Neuronal stem cell (in vitro differentiated cells): ENCODE measurements around the gene DMRTB1. TPM values are rescaled to one million over a fixed set of nuclear protein-coding genes. Genes with fewer than 3 reads are reported as not detected.

Source experiments
- DNase-seq: peaks from one replicate; pipeline ENCODE4 v3.0.0-alpha.2; 2013; ENCODE audit warnings: low spot score
- H2AFZ ChIP-seq: one replicate; pipeline ENCODE4 v1.6.1; 2013; ENCODE audit warnings: mild to moderate bottlenecking, low read length, inconsistent platforms
- H2AK5ac ChIP-seq: 2 replicates; pipeline ENCODE4 v1.6.1; 2013; ENCODE audit warnings: low read depth, mild to moderate bottlenecking, inconsistent platforms, low read length, moderate library complexity, mixed read lengths
- H2BK120ac ChIP-seq: 2 replicates; pipeline ENCODE4 v1.6.1; 2013; ENCODE audit warnings: low read depth, mild to moderate bottlenecking, inconsistent platforms, low read length, moderate library complexity, mixed read lengths
- H2BK12ac ChIP-seq: one replicate; pipeline ENCODE4 v1.6.1; 2013; ENCODE audit warnings: low read length, inconsistent platforms
- H2BK15ac ChIP-seq: 2 replicates; pipeline ENCODE4 v1.6.1; 2013; ENCODE audit warnings: mild to moderate bottlenecking, low read length, inconsistent platforms, mixed read lengths
- H2BK5ac ChIP-seq: one replicate; pipeline ENCODE4 v1.6.1; 2013; ENCODE audit warnings: inconsistent platforms, mild to moderate bottlenecking, low read length, moderate library complexity
- H3K14ac ChIP-seq: one replicate; pipeline ENCODE4 v1.6.1; 2013; ENCODE audit warnings: low read length, inconsistent platforms
- H3K18ac ChIP-seq: 2 replicates; pipeline ENCODE4 v1.6.1; 2013; ENCODE audit warnings: low read length, inconsistent platforms
- H3K23ac ChIP-seq: 2 replicates; pipeline ENCODE4 v1.6.1; 2013; ENCODE audit warnings: low read depth, mild to moderate bottlenecking, mixed read lengths, low read length, inconsistent platforms; ENCODE audit not compliant: poor library complexity
- H3K27ac ChIP-seq: replicated peaks from 3 replicates; pipeline ENCODE4 v1.5.1; 2013; ENCODE audit warnings: low read length, inconsistent platforms
- H3K27me3 ChIP-seq, 3 experiments: 2 replicates each; pipeline ENCODE4 v1.6.1; 2013; ENCODE audit warnings: low read length in 3 of 3, mild to moderate bottlenecking in 2 of 3, inconsistent platforms in 1 of 3, low read depth in 1 of 3, mixed read lengths in 1 of 3, moderate library complexity in 1 of 3; ENCODE audit not compliant: control insufficient read depth in 3 of 3, insufficient read depth in 3 of 3
- H3K36me3 ChIP-seq, 2 donors: replicated peaks in 1 of 2; 2 replicates each; pipeline ENCODE4 v1.6.1; 2013; ENCODE audit warnings: low read length in 2 of 2; ENCODE audit not compliant: control insufficient read depth in 2 of 2, insufficient read depth in 2 of 2
- H3K4ac ChIP-seq: 2 replicates; pipeline ENCODE4 v1.6.1; 2013; ENCODE audit warnings: inconsistent platforms, mild to moderate bottlenecking, low read length, moderate library complexity
- H3K4me1 ChIP-seq, 2 donors: 1 replicate in 1 of 2; 2 replicates in 1 of 2; pipeline ENCODE4 v1.6.1; 2013; ENCODE audit warnings: low read length in 2 of 2, low read depth in 1 of 2; ENCODE audit not compliant: control insufficient read depth in 2 of 2, insufficient read depth in 1 of 2
- H3K4me2 ChIP-seq: one replicate; pipeline ENCODE4 v1.6.1; 2013; ENCODE audit warnings: mild to moderate bottlenecking, low read length, inconsistent platforms; ENCODE audit not compliant: insufficient read depth, poor library complexity, severe bottlenecking
- H3K4me3 ChIP-seq, 2 donors: 2 replicates each; pipeline ENCODE4 v1.5.1; 2013; ENCODE audit warnings: low read length in 2 of 2, mild to moderate bottlenecking in 2 of 2, inconsistent platforms in 1 of 2, moderate library complexity in 1 of 2
- H3K79me1 ChIP-seq: one replicate; pipeline ENCODE4 v1.6.1; 2013; ENCODE audit warnings: low read depth, mild to moderate bottlenecking, inconsistent platforms, low read length, moderate library complexity
- H3K9ac ChIP-seq: one replicate; pipeline ENCODE4 v1.6.1; 2013; ENCODE audit warnings: mild to moderate bottlenecking, low read depth, low read length, inconsistent platforms; ENCODE audit not compliant: poor library complexity
- H3K9me3 ChIP-seq, 2 donors: replicated peaks in 1 of 2; 2 replicates each; pipeline versions ENCODE3 to v1.6.1; 2013; ENCODE audit warnings: low read length in 2 of 2, mild to moderate bottlenecking in 2 of 2, inconsistent platforms in 1 of 2, low read depth in 1 of 2, mixed read lengths in 1 of 2, moderate library complexity in 1 of 2; ENCODE audit not compliant: control insufficient read depth in 2 of 2, insufficient read depth in 1 of 2
- H4K8ac ChIP-seq: one replicate; pipeline ENCODE4 v1.6.1; 2013; ENCODE audit warnings: low read depth, mild to moderate bottlenecking, inconsistent platforms, low read length, moderate library complexity
- H4K91ac ChIP-seq: one replicate; pipeline ENCODE4 v1.6.1; 2013; ENCODE audit warnings: low read length, low read depth, mild to moderate bottlenecking, inconsistent platforms; ENCODE audit not compliant: poor library complexity
- WGBS, 2 donors: extraction: QIAGEN DNeasy Blood & Tissue Kit; methylation state at CpG; one replicate each; pipeline ENCODE4 v1.1.7; 2013; ENCODE audit warnings: missing lambda C conversion rate in 2 of 2, mixed read lengths in 1 of 2; ENCODE audit not compliant: insufficient read length in 2 of 2, insufficient replicate concordance in 1 of 2; ENCODE audit errors: extremely low coverage in 2 of 2; 5-methylcytosine and 5-hydroxymethylcytosine counted together
- polyA plus RNA-seq, 2 experiments: library from polyadenylated mRNA; stranded (reverse); fragments of 200-250 nt; gene quantifications; one replicate each; pipeline ENCODE4 v1.2.3, GENCODE V29; 2013

DMRTB1 gene
- polyA plus RNA-seq (2013, experiment 1 of 2), result 0.03 TPM
- not detected for polyA plus RNA-seq (2013, experiment 2 of 2)

GRCh38 chr1:53459321-53460175 is at the start of gene DMRTB1:
DMRTB1 (plus strand) TSS chr1:53459399; CDS start chr1:53459454, 55 bp downstream.
- no peak within 1 kb of the TSS for H4K8ac ChIP-seq
- no peaks in the 10 kb centered on the region for H3K36me3 ChIP-seq
- H3K9me3 ChIP-seq, result no peaks in the 10 kb centered on the region
- H3K4me1 ChIP-seq, result peaks cover 0 to 6% of the 10 kb centered on the region in 2 donors
- peaks cover 0 to 3% (median 0%) of the 10 kb centered on the region in 3 experiments for H3K27me3 ChIP-seq
- peak within 1 kb of the TSS; percentile 11 for H3K18ac ChIP-seq
- no peaks in the 10 kb centered on the region for H3K79me1 ChIP-seq
- H2BK5ac ChIP-seq, result peak within 1 kb of the TSS; percentile 53
- peak within 1 kb of the TSS; percentile 84 for H2AK5ac ChIP-seq
- no peak within 1 kb of the TSS for H4K91ac ChIP-seq
- H2AFZ ChIP-seq, result no peak within 1 kb of the TSS
- H3K23ac ChIP-seq, result no peak within 1 kb of the TSS
- H3K4me2 ChIP-seq, result no peak within 1 kb of the TSS
- H3K4ac ChIP-seq, result peak within 1 kb of the TSS; percentile 37
- WGBS, 2 donors, result no CpG with 5 or more reads among the region's 82 CpGs
- H2BK120ac ChIP-seq, result no peak within 1 kb of the TSS
- DNase-seq, result no peak
- peak within 1 kb of the TSS; percentile 70 for H3K9ac ChIP-seq
- peak within 1 kb of the TSS; percentile 17 for H2BK15ac ChIP-seq
- H3K27ac ChIP-seq, result no peak within 1 kb of the TSS
- peak within 1 kb of the TSS; percentile 71 for H3K14ac ChIP-seq
- H3K4me3 ChIP-seq, result no peak within 1 kb of the TSS
- no peak within 1 kb of the TSS for H2BK12ac ChIP-seq

- H3K4me1 ChIP-seq, result peaks cover 0 to 3% of the 10 kb centered on the region in 2 donors
- no peak overlapping the region for H3K27ac ChIP-seq
- H2BK15ac ChIP-seq, result no peak overlapping the region
- peaks cover 0 to 68% (median 0%) of the 10 kb centered on the region in 3 experiments for H3K27me3 ChIP-seq
- H4K91ac ChIP-seq, result no peak overlapping the region
- H2AK5ac ChIP-seq, result no peak overlapping the region
- H3K4ac ChIP-seq, result no peak overlapping the region
- H3K23ac ChIP-seq, result no peak overlapping the region
- H2BK5ac ChIP-seq, result no peak overlapping the region
- no peaks in the 10 kb centered on the region for H3K79me1 ChIP-seq
- no peaks in the 10 kb centered on the region for H3K36me3 ChIP-seq
- DNase-seq, result no peak
- no CpG with 5 or more reads among the region's 6 CpGs for WGBS, 2 donors
- H2BK12ac ChIP-seq, result no peak overlapping the region
- peak overlapping the region; percentile 11 for H3K18ac ChIP-seq
- H3K9ac ChIP-seq, result no peak overlapping the region
- no peak overlapping the region for H3K4me3 ChIP-seq
- peaks cover 0 to 2% of the 10 kb centered on the region in 2 donors for H3K9me3 ChIP-seq
- H3K4me2 ChIP-seq, result no peak overlapping the region
- no peak overlapping the region for H2BK120ac ChIP-seq
- H2AFZ ChIP-seq, result no peak overlapping the region
- H4K8ac ChIP-seq, result no peak overlapping the region
- no peak overlapping the region for H3K14ac ChIP-seq
Measured at GRCh38 chr1:53409695-53410094, 49.5 kb upstream of the DMRTB1 start.

- peaks cover 0 to 68% (median 0%) of the 10 kb centered on the region in 3 experiments for H3K27me3 ChIP-seq
- H3K36me3 ChIP-seq, result no peaks in the 10 kb centered on the region
- H3K23ac ChIP-seq, result no peak overlapping the region
- no peak overlapping the region for H2BK120ac ChIP-seq
- WGBS, 2 donors, result no CpG with 5 or more reads among the region's 12 CpGs
- no peak for DNase-seq
- no peak overlapping the region for H3K14ac ChIP-seq
- H3K4me2 ChIP-seq, result no peak overlapping the region
- H3K4me1 ChIP-seq, result peaks cover 0 to 3% of the 10 kb centered on the region in 2 donors
- no peak overlapping the region for H3K18ac ChIP-seq
- peak overlapping the region; percentile 62 for H2AFZ ChIP-seq
- no peak overlapping the region for H3K4ac ChIP-seq
- H2BK15ac ChIP-seq, result no peak overlapping the region
- no peak overlapping the region for H2BK5ac ChIP-seq
- H3K79me1 ChIP-seq, result no peaks in the 10 kb centered on the region
- H3K4me3 ChIP-seq, result no peak overlapping the region
- no peak overlapping the region for H3K27ac ChIP-seq
- no peak overlapping the region for H4K91ac ChIP-seq
- no peak overlapping the region for H4K8ac ChIP-seq
- no peak overlapping the region for H2BK12ac ChIP-seq
- no peak overlapping the region for H2AK5ac ChIP-seq
- H3K9me3 ChIP-seq, result peaks cover 0 to 2% of the 10 kb centered on the region in 2 donors
- no peak overlapping the region for H3K9ac ChIP-seq
Measured at GRCh38 chr1:53410100-53410541, 49.1 kb upstream of the DMRTB1 start.

- Histone ChIP-seq H2BK120ac (no peak overlapping the region), H3K9ac (no peak overlapping the region), H2AFZ (no peak overlapping the region), H2BK15ac (no peak overlapping the region), H3K4me3 (no peak overlapping the region), H4K91ac (no peak overlapping the region), H3K4me2 (no peak overlapping the region), H3K23ac (no peak overlapping the region), H3K18ac (no peak overlapping the region), H3K4me1 (peaks cover 0 to 3% of the 10 kb centered on the region in 2 donors), H3K27me3 (peaks cover 0 to 69% (median 0%) of the 10 kb centered on the region in 3 experiments), H3K79me1 (no peaks in the 10 kb centered on the region), H3K14ac (no peak overlapping the region), H2BK5ac (no peak overlapping the region), H3K27ac (no peak overlapping the region), H4K8ac (no peak overlapping the region), H2BK12ac (no peak overlapping the region), H2AK5ac (no peak overlapping the region), H3K36me3 (no peaks in the 10 kb centered on the region), H3K9me3 (peaks cover 0 to 4% of the 10 kb centered on the region in 2 donors), H3K4ac (no peak overlapping the region)
- no CpG with 5 or more reads among the region's 8 CpGs for WGBS, 2 donors
- DNase-seq, result no peak
Measured at GRCh38 chr1:53410701-53411100, 48.5 kb upstream of the DMRTB1 start.
